ENCODE measurements around the gene MNX1.

MNX1 gene

DNA sequence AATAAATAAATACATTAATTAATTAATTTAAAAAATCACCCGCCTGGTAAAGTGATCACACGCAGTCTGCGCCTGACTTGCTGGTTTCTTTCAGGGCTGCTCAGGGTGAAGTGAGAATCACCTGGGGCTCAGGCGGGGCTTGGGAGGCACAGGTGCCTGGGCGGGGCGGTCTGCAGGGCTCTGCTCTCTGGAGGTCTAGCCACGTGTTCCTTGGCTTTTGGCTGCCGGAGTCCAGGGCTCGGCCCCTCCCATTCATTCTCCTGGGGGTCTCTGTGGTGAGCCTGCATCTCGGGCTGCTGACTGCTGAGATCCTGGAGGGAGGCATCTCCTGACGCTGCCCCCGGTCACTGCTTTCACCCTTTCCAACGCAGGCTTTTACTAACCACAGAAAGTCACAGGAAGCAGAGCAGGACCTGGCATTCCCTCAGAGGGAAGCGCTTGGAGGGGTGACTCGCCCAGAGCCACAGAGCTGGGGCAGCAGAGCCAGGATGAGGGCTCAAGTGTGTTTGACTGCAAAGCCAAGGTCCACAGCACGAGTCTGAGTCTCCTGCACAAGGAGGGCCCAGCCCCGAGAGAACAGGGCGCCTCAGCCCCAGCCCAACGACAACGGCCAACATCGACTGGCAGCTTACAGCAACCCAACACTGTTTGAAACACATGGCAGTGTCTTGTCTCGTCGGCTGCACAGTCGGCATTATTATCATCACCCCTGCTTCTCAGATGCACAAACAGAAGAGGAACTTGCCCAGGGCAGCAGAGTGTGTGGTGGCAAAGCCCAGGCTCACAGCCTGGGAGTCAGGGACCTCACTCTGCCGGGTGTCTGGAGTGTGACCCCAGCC lies 22.4 kb upstream of the MNX1 start:
- DNase-seq (ENCODE audit: low spot score), result no peak

- DNase-seq (ENCODE audit: low spot score), result no peak
Observed at GRCh38 chr7:157032128-157032527, 21.7 kb upstream of the MNX1 start.

DNA sequence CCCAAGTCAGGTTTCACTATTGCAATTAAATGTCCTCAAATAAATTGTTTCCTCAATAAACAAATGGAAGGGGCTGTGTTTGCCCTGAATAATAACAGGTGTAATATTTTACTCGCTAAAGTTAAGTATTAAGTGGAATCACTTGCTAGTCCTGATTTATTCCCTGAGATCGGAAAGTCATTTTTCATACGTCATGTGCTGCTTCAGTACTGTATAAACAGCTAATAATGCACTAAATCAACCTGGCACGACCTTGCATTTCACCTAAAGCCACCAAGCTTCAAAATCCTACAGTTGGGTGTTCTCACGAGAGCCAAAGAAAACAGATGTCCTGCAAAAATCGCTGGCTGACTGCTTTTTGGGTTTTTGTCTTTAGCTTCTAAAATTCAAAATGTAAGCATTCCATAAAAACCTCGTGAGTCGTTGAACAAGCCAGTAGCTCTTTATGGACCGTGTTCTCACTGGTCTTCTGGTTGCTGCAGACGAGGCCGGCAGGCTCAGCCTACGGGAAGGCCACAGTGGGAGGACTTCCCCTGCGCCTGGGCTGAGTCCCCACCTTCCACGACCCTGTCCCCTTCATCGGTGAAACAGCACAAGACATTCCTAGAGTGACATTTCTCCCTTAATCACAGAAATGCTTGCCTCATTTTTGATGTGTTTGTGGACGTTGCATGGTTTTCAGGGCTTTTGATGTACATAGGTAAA lies 17.9 kb upstream of the MNX1 start:
- DNase-seq (ENCODE audit: low spot score), result no peak

DNA sequence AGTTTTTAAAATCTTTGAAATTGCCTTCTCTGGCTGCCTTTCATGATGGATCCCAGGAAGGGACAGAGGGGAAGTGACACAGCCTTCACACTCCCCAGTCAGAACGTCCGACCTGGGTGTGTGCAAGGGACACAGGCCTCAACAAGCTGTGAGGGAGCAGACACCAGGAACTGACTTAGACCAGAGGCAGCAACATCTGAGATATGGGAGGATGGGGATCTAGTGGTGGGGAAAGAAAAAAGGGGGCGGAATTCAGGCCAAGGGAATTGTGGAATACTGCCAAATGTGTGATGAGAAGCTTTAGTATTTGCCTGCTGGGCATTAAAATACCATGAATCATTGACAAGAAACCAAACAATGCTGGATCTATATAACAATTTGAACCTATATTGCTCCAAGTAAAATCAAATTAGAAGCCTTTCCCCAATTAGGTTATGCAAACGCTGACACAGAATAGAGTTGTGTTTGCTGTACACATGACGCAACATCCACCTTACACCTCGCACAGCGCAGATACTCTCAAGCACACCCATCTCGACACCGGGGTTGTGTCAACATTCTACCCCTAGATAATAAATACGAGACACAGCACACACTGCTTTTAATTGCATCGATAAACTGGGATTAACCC lies 17.2 kb upstream of the MNX1 start:
- DNase-seq (ENCODE audit: low spot score), result no peak

DNA sequence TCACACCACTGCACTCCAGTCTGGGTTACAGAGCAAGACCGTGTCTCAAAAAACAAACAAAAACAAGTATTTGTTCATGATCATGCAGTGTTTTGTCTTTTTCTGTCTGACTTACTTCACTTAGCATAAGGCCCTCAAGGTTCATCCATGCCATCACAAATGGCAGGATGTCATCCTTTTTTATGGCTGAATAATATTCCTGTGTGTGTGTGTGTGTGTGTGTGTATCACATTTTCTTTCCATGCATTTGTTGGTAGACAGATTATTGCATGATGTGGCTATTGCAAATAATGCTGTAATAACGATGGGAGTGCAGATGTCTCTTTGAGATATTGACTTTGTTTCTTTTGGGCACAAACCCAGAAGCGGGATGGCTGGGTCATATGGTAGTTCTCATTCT lies 14.3 kb upstream of the MNX1 start:
- DNase-seq (ENCODE audit: low spot score), result no peak

- no peak for DNase-seq (ENCODE audit: low spot score)
Observed at GRCh38 chr7:157023589-157023905, 13.1 kb upstream of the MNX1 start.

DNA sequence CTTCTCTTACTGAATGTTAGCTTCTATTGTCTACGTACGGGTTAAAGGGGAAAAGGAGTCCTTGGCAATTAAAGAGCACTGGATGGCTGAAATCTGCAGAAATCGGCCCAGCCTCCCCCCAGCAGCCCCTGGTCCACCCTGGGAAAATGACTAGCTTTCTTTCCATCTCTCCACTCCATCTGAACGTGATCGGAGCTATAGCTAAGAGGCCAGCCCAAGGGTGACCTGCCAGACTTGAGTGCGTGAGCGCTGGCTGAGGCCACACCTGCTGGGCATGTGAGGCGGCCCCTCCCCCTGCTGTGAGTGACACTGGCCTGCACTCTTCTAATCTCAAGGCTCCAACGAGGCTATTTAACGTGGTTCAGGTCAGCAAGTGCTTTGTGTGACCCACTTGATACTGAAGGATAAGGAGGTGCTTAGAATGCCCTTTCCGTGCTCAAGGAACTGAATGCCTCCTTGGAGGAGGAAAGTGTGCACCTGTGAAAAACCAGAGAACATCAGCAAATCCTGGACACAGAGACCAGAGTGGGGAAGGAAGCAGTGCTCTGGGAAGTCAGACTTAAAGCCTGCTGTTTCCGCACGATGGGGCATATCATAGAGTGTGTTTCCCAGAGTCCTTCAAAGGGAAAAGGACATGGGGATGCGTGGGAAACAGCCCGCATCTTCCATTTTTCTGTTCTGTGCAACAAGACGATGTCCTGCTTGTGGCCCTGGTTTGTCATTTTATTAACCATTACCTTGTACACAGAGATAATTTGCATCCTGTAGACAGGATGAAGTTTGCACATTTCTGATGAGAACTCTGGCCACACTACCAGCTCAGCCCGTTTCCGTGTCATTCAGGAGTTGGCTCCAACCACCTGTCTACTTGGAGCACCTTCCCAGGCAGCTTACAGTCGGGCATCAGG lies 12.5 kb upstream of the MNX1 start:
- DNase-seq (ENCODE audit: low spot score), result no peak

GRCh38 chr7:157021871-157022680 lies 11.6 kb upstream of the MNX1 start:
- DNase-seq (ENCODE audit: low spot score), result no peak

DNA sequence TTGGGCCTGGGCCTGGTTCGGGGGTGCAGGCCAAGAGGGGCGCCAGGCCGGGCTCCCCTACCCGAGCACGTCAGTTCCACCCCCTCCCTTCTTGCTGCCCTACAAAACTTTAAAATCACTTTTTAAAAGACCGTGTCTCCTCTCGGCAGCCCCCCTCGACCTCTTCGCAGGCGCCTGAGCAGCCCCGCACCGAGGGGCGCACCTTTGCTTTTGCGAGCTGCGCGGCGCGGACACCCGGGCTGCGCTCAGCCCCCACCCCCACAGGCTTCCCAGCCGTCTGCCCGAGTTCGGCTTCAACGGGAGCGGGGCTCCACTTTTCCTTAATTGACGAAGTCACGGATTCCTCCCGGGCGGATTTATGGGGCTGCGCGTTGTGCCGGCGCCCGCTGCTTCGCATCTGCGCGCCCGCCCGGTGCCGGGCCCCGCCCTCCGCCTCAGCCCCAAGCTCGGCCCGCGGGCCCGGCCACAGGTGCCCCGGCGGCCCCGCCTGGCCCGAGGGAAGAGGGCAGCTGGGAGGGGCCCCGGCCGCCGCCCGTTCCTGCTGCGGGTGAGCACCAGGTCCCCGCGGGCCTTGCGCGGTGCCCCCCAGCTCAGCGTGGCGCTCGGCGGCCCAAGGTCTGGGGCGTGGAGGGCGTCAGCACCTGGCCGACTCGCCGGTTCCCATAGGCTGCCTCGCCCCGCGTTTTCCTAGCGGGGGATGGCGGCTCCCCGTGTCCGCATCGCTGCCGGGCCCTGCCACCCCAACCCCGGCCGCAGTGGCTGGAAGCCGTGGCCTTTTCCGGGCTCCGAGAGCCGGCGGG lies 10.8 kb upstream of the MNX1 start:
- no peak for DNase-seq (ENCODE audit: low spot score)

GRCh38 chr7:157020514-157021070 lies 10.1 kb upstream of the MNX1 start:
- DNase-seq (ENCODE audit: low spot score), result no peak

- no peak for DNase-seq (ENCODE audit: low spot score)
Observed at GRCh38 chr7:157019718-157020451, 9.4 kb upstream of the MNX1 start.

DNA sequence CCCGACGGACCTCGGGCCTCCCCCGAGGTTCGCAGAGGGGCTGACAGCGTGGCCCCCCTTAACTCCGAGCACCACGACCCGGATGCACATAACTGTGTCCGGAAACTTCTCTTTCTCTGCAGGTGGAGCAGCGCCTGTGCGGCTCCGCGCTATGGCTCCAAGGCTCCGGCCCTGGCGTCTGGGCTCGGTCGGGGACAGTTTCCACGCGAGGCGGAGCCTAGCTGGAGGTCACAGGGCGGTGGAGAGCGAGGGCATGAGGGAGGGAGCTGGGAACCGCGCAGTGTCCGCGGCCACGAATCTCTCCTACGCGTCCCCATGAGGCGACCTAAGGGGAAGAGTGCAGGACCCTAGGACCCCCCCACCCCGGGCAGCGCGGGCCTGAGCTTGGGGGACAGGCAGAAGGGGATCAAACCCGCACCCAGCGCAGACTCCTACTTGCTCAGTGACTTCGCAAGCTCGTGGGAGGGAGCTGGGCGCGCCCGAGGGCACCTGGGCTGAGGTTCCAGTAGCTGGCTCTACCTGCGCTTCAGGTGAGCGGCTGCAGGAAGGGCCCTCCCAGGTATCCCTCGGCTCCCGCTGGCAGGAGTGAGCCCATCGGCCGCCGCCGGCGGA lies 8.6 kb upstream of the MNX1 start:
- no peak for DNase-seq (ENCODE audit: low spot score)

- DNase-seq (ENCODE audit: low spot score), result no peak
Observed at GRCh38 chr7:157018328-157018996, 8.0 kb upstream of the MNX1 start.

DNA sequence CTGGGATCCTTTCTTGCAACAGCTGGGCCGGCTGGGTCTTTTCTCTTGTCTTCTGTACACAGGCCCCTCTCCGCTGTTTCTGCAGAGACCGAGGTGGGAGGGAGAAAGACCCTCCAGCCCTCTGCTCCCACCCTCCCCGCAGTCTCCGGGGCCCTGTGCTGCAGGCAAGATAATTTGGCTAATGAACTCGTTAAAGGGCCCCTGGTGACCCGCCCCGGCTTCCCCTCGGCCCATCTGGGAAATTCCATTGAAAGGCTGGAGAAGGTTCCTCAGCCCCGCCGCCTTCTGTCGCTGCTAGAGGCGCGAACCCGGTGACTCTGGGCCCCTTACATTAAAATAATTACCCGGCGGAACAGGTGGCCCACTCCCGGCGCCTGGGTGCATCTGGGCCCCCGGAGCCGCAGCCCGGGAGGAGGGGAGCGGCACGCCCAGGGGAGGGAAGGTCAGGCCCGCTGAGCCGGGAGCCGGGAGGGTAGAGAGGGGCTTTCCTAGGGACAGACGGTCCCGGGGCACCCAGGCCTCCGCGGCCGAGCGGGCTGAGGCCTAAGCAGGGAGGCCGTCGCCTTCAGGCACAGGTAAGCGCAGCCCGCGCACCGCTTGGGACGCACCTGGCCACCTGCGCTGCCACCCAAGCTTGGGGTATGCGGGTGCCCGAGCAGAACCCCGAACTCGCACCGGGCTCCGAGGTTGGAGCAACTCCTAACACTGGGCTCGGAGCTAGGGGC lies 7.3 kb upstream of the MNX1 start:
- DNase-seq (ENCODE audit: low spot score), result no peak

- no peak for DNase-seq (ENCODE audit: low spot score)
Observed at GRCh38 chr7:157017149-157017548, 6.7 kb upstream of the MNX1 start.

DNA sequence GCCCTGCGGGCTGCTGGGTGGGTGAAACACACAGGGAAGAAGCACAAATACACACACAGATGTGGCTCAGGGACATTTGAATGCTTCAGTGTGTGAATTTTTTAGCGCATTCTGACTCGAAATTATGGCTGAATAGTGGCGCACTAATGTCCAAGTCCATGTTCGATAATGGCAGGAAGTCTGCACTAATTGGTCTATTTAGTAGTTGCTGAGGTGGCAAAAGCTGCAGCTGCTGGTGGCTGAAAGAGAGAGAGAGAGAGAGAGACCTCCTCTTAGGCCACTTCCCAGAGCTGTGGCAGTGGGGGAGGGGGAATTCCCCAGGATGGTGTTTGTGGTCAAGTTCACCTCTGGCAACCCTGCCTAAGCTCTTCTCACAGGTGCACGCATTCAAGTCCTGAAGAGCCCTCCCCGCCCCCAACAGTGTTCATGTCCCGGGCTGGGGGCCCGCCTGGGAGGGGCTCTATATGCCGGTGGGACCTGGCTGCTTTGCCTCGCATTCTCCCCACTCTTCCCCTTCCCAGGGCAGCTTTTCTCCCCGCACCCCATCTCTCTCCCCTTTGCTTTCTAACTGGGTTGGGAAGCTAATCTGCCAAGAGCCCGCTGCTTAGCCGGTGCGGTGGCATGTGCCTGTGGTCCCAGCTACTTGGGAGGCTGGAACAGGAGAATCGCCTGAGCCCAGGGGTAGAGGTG lies 6.0 kb upstream of the MNX1 start:
- DNase-seq (ENCODE audit: low spot score), result no peak

DNA sequence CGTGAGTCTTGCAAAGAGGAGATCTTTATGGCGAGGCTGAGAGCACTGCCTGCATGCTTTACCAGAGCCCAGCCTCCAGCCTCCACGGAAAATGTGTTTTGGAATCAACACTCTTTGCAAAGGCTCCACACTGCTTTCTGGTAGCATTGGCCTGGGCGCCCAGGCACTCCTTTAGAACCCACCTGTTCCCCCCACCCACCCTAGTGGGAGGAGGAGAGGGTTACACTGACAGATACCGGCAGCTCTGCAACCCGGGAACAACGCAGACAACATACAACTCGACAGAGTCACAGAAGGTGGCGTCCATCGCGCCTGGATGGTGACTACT lies 5.5 kb upstream of the MNX1 start:
- no peak for DNase-seq (ENCODE audit: low spot score)

Data from LoVo (cell line).